ENCODE results near the gene CDK2AP2. TPM values are rescaled to one million over a fixed set of nuclear protein-coding genes. Genes with fewer than 3 reads are reported as not detected.

The CDK2AP2 gene
- total RNA-seq, 4 donors from 2014 or later: 29.1 to 69.3 (median 53.9) TPM

- no peak for ATAC-seq
- H3K4me3 ChIP-seq: no peak overlapping the region
Observed at GRCh38 chr11:67510023-67510345, 2.0 kb upstream of the CDK2AP2 start.

GRCh38 chr11:67508486-67509121 is 642 bp upstream of the CDK2AP2 start:
- Histone ChIP-seq H3K4me3 (peak overlapping the region; percentile 50 to 81), H3K27me3 (peaks cover 37% of the 10 kb centered on the region), H3K36me3 (no peaks in the 10 kb centered on the region), H3K9me3 (no peaks in the 10 kb centered on the region), H3K4me1 (peaks cover 0 to 50% (median 33%) of the 10 kb centered on the region in 3 donors), H3K27ac (peak overlapping the region; percentile 85 to 100 (median 96))
- peak; percentile 71 for ATAC-seq
- TF ChIP-seq POLR2AphosphoS5 (IDR thresholded peaks at IDR 0.05) (peak; percentile 79), EP300 (IDR thresholded peaks at IDR 0.05) (no peak), POLR2A (IDR thresholded peaks at IDR 0.05) (peak; percentile 58 to 72)
- TF ChIP-seq, protein P1, sequence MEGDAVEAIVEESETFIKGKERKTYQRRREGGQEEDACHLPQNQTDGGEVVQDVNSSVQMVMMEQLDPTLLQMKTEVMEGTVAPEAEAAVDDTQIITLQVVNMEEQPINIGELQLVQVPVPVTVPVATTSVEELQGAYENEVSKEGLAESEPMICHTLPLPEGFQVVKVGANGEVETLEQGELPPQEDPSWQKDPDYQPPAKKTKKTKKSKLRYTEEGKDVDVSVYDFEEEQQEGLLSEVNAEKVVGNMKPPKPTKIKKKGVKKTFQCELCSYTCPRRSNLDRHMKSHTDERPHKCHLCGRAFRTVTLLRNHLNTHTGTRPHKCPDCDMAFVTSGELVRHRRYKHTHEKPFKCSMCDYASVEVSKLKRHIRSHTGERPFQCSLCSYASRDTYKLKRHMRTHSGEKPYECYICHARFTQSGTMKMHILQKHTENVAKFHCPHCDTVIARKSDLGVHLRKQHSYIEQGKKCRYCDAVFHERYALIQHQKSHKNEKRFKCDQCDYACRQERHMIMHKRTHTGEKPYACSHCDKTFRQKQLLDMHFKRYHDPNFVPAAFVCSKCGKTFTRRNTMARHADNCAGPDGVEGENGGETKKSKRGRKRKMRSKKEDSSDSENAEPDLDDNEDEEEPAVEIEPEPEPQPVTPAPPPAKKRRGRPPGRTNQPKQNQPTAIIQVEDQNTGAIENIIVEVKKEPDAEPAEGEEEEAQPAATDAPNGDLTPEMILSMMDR (IDR thresholded peaks at IDR 0.05): no peak
- WGBS, 2 donors (ENCODE audit: low coverage in 1 of 2): 0 to 5% methylated on average over 2 to 10 of the region's 57 CpGs

More at GRCh38 chr11:67510023-67510345, 2.0 kb upstream of the CDK2AP2 start:
- Histone ChIP-seq H3K9me3 (no peaks in the 10 kb centered on the region), H3K27me3 (peaks cover 38% of the 10 kb centered on the region), H3K36me3 (no peaks in the 10 kb centered on the region), H3K4me1 (peaks cover 0 to 36% (median 29%) of the 10 kb centered on the region in 3 donors), H3K27ac (no peak overlapping the region)
- 40 to 51% methylated on average over 3 of the region's 3 CpGs for WGBS, 2 donors (ENCODE audit: low coverage in 1 of 2)
- TF ChIP-seq EP300 (IDR thresholded peaks at IDR 0.05) (no peak), POLR2A (IDR thresholded peaks at IDR 0.05) (no peak), POLR2AphosphoS5 (IDR thresholded peaks at IDR 0.05) (no peak)
- TF ChIP-seq, protein P1 (IDR thresholded peaks at IDR 0.05): no peak

GRCh38 chr11:67507242-67507863 is 609 bp downstream of the CDK2AP2 start:
- WGBS, 2 donors (ENCODE audit: low coverage in 1 of 2): 40 to 80% methylated on average over 2 to 3 of the region's 33 CpGs
- no peak for ATAC-seq

GRCh38 chr11:67506426-67507051 is 1.4 kb downstream of the CDK2AP2 start:
- Histone ChIP-seq H3K36me3 (peaks cover 0 to 11% of the 10 kb centered on the region in 2 donors), H3K9me3 (no peaks in the 10 kb centered on the region), H3K4me1 (peaks cover 0 to 58% (median 34%) of the 10 kb centered on the region in 3 donors), H3K4me3 (peak overlapping the region in 1 of 2 donors; percentile 67), H3K27ac (peak overlapping the region; percentile 67 to 100 (median 96)), H3K27me3 (peaks cover 33% of the 10 kb centered on the region)
- ATAC-seq: no peak
- WGBS, 2 donors (ENCODE audit: low coverage in 1 of 2): 63 to 70% methylated on average over 2 to 5 of the region's 16 CpGs
- no peak for TF ChIP-seq EP300 (IDR thresholded peaks at IDR 0.05)
- TF ChIP-seq POLR2A (IDR thresholded peaks at IDR 0.05): no peak
- TF ChIP-seq POLR2AphosphoS5 (IDR thresholded peaks at IDR 0.05): no peak
- TF ChIP-seq, protein P1 (IDR thresholded peaks at IDR 0.05): no peak

More at GRCh38 chr11:67507242-67507863, 609 bp downstream of the CDK2AP2 start:
- Histone ChIP-seq H3K27ac (peak overlapping the region; percentile 67 to 100 (median 96)), H3K4me3 (peak overlapping the region; percentile 50 to 81), H3K4me1 (peaks cover 0 to 58% (median 34%) of the 10 kb centered on the region in 3 donors), H3K36me3 (peaks cover 0 to 3% of the 10 kb centered on the region in 2 donors), H3K27me3 (peaks cover 37% of the 10 kb centered on the region), H3K9me3 (no peaks in the 10 kb centered on the region)
- TF ChIP-seq POLR2A (IDR thresholded peaks at IDR 0.05): no peak
- TF ChIP-seq, protein P1 (IDR thresholded peaks at IDR 0.05): no peak
- no peak for TF ChIP-seq POLR2AphosphoS5 (IDR thresholded peaks at IDR 0.05)
- no peak for TF ChIP-seq EP300 (IDR thresholded peaks at IDR 0.05)
